GM19099 (cell line): ENCODE data around the gene RNLS.
A peak's percentile ranks its signal among the peaks of the same experiment; 100 is the strongest.

ENCODE experiments used
- POLR2A ChIP-seq: IDR thresholded peaks from 3 replicates; pipeline ENCODE4 v1.6.1; 2011; ENCODE audit warnings: low read depth; ENCODE audit not compliant: insufficient read length; ENCODE audit errors: extremely low read depth

The RNLS gene

DNA sequence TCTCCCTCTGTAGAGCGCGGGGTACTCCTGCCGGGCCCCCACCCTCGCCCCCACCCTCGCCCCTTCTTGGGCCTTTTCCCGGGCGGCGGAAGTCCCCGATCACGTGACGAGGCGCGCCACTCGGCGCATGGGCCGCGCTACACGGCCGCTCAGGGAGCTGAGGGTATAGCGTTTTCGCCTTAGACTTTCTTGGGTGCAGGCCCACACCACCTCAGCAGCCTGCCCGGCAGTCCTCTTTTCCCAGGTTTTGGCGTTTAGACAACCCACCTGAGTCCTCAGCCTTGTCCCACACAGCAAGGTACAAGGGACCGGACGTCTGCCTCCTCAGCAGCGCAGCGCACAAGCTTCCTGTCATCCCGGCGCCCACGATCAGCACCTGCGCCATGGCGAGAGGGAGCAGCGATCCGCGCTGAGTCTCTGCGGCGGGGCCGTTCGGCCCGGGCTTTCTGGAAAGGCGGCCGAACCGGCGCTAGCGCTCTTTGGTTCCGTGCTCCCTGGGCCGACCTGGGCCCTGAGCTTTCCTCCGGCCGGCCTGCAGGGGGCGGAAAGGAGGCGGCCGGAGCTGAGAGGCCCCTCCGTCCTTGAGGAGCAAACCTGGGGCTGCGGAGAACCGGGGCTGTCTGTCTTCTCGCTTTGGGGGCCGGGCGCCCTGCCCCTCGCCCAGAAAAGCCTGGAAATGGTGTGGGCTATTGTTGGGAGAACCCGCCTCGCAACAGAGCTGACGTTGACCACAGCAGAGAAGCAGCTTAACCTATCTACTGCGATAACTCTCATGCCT, at the start of gene RNLS:
Gene RNLS, minus strand, starts transcription at position 513 of the 778 bp plus-strand sequence.
- TF ChIP-seq POLR2A = peak; percentile 78

DNA sequence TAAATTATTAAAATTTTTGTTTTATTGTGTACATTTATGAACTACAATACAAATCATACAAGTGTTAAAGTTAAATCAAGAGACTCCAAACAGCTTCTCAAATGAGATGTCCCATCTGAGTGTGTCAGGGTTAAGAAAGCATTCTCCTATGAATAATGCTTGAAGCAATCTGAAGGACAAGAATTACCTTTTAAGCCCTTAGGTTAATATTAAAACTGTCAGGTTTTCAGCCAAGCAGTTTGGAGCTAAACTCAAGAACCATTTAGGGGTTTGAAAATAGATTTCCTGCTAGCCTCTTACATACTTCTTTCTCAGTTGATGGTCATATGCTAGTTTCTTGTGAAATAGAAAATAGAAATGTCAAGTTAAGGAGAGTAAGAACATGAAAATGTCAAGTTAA, 41.7 kb upstream of the RNLS start:
- no peak for TF ChIP-seq POLR2A

DNA sequence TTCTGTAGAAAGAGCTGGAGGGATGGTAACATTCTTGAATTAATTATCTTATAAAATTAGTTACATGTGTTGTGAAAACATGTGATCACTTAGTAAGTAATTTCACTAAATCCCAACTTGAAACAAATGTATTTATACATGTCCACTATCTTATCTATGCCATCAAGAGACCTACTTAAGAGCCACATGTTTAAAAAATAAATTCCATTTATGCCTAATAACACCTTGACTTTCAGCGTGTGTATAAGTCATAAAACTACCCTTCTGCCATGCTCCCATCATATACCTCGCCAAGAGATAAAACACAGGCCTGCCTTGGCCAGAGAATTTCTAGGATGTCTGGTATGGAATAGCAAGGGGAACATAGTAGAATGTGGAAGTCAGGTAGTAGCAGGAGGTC, 40.7 kb upstream of the RNLS start:
- no peak for TF ChIP-seq POLR2A

DNA sequence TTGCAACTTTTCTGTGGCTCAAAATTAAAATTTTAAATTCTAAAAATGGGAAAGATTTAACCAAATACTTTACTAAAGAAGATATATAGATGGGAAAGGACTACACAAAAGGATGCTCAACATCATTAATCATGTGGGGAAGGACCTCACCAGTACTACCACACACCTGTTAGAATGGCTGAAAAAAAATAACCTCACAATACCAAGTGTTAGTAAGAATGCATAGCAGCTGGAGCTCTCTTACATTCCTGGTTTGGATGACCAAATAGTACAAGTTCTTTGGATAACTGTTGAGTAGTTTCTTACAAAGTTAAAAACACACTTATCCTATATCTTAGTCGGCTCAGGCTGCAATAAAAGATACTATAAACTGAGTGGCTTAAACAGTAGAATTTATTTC, 37.3 kb upstream of the RNLS start:
- no peak for TF ChIP-seq POLR2A

DNA sequence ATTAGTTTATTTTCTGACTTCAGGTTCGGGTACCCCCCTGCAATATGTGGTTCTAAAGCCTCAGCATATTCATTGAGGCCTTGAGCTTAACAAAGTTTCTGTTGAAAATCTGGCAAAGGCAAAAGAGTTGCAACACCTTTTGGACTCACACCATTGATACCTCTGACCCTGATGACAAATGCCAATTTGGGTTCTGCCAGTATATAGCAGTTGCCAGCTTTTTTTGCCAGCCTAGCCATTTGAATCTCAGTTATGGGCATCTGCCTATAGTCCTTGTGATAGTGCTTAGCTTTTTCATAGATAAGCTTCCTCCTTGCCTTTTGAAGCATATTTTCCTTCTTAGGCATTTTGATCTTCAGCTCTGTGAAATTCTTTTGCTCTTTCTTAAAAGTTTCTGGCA, 35.4 kb upstream of the RNLS start:
- no peak for TF ChIP-seq POLR2A

DNA sequence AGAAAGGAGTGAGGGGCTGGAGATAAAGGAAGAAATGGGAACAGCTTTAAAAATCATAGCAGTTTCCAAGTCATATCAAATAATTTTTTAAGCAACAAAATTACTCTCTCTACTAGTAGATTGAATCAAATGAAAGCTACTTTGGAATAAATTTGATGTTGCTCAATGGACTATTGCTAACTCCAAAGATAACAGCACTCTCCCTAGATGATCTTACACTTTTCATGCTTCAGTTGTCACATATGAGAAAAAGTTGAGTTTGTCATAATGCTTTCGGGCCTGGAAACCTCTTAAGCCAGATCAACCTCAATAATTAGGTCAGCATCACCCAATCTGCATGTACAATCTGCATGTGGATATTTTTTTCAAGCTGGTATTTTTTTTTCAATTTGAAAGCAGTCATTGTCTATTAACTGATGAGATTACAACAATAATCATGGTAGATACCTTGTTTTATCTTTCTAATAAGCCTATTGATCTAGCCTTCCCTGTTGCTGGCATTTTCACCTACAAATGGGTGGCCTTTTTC, 34.7 kb upstream of the RNLS start:
- no peak for TF ChIP-seq POLR2A

DNA sequence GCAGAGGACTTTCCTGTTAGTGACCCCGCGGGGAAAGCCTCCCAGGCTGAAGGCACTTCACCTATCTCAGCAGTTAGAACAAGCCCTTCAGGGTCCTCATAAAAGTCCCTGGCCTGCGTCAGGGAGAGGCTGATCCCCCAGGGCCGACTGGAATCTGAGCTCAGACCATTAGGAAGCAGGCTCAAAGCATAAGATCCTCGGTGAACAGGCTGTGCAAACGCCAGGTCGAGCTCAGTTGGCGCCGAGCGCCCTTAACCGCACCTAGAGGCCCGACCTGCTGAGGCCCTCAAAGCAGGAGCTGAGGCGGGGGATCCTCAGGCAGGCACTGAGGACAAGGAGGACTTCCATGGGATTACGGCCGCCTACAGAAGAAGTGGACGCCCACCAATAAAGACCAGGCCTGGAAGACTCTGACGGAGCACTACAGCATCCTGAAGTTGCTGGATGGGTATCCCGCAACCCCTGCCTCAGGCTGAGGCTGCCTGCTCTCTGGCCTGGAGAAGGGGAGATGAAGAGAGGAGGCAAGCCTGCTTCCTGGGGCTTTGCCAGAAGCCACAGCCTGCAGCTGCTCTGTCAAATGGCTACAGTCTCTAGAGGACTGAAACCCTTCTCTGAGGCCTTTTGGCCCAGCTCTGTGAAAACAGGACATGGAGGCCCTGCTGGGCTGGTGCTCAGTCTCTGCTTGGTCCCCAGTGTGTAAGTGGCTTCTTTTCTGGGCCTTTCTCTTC, 33.3 kb upstream of the RNLS start:
- no peak for TF ChIP-seq POLR2A

DNA sequence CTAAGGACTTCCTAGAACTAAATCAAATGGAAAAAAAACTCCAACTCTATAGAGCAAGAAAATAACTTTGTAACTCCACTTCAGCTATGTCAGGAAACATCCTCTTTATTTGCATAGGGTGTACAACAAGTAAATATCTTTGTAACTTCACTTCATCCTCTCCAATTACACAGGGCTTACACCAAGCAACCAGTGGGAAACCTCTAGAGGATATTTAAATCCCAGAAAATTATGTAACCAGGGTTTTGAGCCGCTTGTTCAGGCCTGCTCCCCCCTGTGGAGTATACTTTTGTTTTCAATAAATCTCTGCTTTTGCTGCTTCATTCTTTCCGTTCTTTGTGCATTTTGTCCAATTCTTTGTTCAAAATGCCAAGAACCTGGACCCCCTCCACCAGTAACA, 25.7 kb upstream of the RNLS start:
- TF ChIP-seq POLR2A = no peak

DNA sequence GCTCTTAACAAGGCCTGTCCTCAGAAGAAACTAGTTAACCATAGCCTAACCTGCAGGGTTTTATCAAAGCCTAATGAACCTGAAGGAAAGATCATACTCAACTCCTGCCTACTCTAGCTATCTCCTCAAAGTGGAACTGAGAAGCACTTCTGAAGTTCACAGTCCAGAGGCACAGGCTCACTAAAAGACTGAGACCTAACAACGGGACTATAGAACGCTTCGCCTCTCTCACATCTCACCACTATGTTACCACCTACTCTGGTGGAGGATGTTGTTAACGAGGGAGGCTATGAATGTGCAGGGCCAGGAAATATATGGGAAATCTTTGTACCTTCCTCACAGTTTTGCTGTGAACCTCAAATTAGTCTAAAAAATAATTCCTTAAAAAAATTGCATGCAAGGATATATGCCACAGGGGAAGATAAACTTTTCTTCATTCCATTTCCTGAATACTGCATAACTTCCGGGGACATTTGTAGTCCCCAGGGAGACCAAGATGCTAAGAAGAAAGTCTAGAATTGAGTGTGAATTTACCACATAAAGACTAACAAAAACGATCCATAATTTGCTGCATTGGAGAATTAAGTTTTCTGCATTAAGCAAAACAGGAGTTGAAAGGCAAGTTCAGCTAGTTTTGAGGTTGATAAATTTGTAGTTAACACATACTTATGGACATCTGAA, 25.1 kb upstream of the RNLS start:
- no peak for TF ChIP-seq POLR2A

DNA sequence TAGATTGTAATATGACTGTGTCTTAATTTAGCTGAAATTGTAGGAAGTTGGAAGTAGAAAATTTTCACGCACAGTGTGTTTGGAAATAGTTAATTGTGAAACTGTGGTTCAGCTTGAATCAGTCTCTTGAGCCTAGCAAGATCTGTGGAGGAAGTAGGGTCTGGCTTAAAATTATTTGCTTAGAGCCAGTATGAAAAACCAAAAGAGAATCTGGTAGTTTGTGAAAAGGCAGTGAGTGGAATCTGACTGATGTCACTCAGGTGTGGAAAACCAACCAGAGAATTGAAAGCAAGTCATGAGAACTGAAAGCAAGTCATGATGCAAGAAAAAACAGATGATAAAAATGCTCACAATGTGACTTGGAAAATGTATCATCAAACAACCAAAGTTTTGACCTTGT, 14.9 kb upstream of the RNLS start:
- no peak for TF ChIP-seq POLR2A

DNA sequence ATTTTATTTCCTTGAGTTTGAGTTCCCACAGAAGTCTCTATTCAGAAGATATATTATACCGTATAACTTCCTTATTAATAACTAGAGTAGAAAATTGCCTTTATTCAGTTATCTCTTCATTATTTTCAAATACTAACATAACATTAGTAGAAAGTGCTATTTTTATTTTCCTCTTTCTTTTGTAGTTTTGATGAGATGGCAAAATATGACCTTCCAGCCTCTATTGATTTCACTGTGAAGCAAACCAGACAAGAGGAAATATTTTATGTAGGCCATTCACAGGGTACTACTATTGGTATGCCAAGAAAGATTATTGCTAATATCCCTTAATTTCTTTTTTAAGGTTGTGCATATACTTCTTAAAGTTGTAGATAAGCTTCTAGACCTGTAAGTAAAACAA, 11.4 kb upstream of the RNLS start:
- TF ChIP-seq POLR2A = no peak

DNA sequence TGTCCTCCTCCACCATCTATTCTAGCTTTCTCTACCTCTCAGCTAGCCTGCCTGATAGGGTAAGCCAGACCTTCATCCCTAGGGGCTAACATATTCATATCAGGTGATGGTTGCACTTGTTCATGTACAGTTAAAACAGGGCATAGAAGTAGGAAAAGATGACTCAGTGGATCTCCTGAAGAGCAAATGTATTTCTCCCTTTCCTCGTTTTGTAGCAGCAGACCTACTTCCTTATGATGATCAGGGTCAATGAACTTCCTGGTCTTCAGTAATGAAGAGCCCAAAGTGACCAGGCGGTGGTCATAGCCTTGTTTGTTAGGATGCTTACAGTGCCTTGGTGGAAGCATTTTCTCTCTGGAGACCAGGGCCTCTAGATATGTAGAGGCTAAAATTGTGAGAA, 9.8 kb upstream of the RNLS start:
- TF ChIP-seq POLR2A = no peak

DNA sequence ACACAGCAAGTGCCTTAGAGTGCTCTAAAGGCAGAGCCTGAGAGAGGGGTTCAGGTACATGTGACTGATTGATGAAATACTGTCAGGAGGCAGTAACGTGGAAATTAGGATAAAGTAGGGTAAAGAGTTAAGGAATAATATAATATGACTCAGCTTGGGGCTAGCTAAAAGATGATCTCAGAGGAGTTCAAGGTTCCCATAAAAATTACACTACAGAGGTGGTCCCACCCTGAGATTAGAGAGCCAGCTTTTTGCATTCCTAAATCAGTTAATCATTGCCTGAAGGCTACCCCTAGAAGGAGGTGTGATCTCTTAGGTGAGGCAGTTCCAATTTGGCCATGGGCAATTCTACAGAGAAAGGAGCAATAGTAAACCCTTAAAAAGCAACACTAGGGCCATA, 9.3 kb upstream of the RNLS start:
- TF ChIP-seq POLR2A = no peak

DNA sequence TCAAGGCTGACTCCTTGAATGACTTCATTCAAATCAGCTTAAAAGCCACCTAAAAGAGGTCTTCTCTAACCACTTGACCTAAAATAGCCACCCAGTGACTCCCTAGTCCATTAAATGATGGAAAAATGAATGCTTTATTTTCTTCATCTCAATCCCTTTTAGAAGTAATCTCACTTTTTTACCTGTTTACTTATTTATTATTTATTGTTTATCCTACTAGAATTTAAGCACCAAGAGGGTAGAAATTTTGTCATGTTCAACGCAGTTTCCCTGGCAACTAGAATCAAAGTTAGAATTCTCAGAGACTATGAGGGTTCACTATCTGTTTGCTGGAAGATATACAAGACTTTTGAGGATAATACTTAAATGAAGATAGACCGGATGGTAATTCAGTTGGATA, 3.3 kb upstream of the RNLS start, which contains the start of gene LIPJ:
Gene LIPJ, plus strand, starts transcription at position 301 of the 400 bp plus-strand sequence. CDS start 3,926 bp downstream, outside the sequence.
- TF ChIP-seq POLR2A = no peak

DNA sequence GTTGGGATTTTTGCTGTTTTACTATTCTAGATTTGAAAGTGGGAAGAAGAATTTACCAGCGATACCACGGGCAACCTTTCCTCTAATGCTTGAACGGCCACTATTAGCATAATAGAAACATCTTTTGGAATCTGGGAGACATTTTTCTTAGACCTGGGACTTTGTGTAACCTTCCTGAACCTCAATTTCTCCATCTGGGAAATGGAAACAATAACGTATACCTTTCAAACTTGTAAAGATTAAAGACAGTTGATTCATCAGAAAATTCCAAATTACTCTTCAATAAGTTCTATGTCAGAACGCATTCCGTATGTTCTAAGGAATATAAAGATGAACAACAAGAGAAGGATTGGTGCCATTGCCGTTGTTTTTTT, 453 bp upstream of the RNLS start:
- no peak for TF ChIP-seq POLR2A
